ENCODE results near the gene ALPK1.

GRCh38 chr4:112423591-112423990 is 126.4 kb downstream of the ALPK1 start:
- no peak for TF ChIP-seq CTCF (conservative IDR thresholded peaks at IDR 0.05; ENCODE audit: low read depth in 2 of 2)
- no peak for TF ChIP-seq REST (IDR thresholded peaks at IDR 0.05; ENCODE audit: unreplicated experiment)
- TF ChIP-seq EZH2 (IDR thresholded peaks at IDR 0.05; ENCODE audit: low read depth, unreplicated experiment): no peak
- no peak for TF ChIP-seq POLR2AphosphoS5 (IDR thresholded peaks at IDR 0.05; ENCODE audit: low read depth)

All from GM23338 (cell line).